ENCODE results near the gene SYT13.

DNA sequence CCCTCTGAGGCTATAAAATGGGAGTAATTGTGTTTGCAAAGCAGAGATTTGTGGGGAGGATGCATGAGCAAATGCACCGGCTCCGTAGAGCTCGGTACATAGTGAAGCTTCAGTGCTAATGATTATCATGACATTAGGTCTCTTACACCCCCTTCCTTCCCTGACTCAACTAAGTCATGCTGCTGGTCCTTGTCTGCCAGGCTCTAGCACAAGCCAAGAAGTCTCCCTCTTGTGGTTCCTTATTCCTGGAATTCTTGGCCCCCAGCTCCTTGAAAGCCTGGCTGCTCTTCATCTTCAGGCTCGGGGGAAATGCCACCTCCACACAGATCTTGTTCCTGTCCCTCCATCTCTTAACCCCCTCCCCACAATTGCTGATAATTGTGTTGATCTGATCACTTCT, 45.7 kb upstream of the SYT13 start:
- TF ChIP-seq POLR2A (IDR thresholded peaks at IDR 0.05; ENCODE audit: low read depth, low read length) = no peak
- TF ChIP-seq POLR2AphosphoS5 (IDR thresholded peaks at IDR 0.05; ENCODE audit: low read depth, low read length) = no peak
- TF ChIP-seq TAF1 (IDR thresholded peaks at IDR 0.05; ENCODE audit: low read depth, low read length) = no peak
- no peak for TF ChIP-seq POU2F2 (IDR thresholded peaks at IDR 0.05; ENCODE audit: low read depth, low read length)

Data from GM12891 (cell line).